SK-N-SH (cell line): ENCODE measurements around the gene TBC1D9B. TPM values are rescaled to one million over a fixed set of nuclear protein-coding genes. Genes with fewer than 3 reads are reported as not detected.

Experiments
- CTCF ChIA-PET: fragments of 300-600, 350-600 bp; formaldehyde crosslinking; extraction: SDS; loops from one replicate; lab custom pipeline; 2021; lab: Yijun Ruan, JAX
- POLR2A ChIA-PET: fragments of 350-600 bp; sonication (Branson Sonifier 250); formaldehyde crosslinking; extraction: SDS; loops from one replicate; lab custom pipeline; 2020; ENCODE audit warnings: antibody characterized with exemption, inconsistent platforms; lab: Yijun Ruan, JAX
- DNase-seq: peaks from one replicate; pipeline ENCODE4 v3.0.0; 2012
- H2AFZ ChIP-seq: fragments of 200-600 bp; sonication (generic); 2 replicates; pipeline ENCODE4 v1.8.1; 2016; ENCODE audit warnings: antibody characterized with exemption, mild to moderate bottlenecking, low read depth
- H3F3A ChIP-seq: fragments of 200-600 bp; sonication (generic); replicated peaks from 2 replicates; pipeline ENCODE3; 2016; ENCODE audit warnings: antibody characterized with exemption, mild to moderate bottlenecking; ENCODE audit not compliant: insufficient read depth
- H3K27ac ChIP-seq, 2 experiments: fragments of 200-500 bp in 1 of 2; fragments of 200-600 bp in 1 of 2; sonication (Bioruptor generic) in 1 of 2; sonication (generic), shearing (Covaris generic) in 1 of 2; 2 replicates each; pipeline versions ENCODE4 v1.5.1 to v1.6.1; 2014 to 2016; ENCODE audit warnings: low read depth in 2 of 2, inconsistent platforms in 1 of 2, low read length in 1 of 2, mild to moderate bottlenecking in 1 of 2, mixed read lengths in 1 of 2
- H3K27me3 ChIP-seq: fragments of 200-600 bp; sonication (generic), shearing (Covaris generic); 2 replicates; pipeline ENCODE4 v1.6.1; 2016; ENCODE audit warnings: mixed run types; ENCODE audit not compliant: insufficient read depth
- H3K36me3 ChIP-seq, 2 experiments: fragments of 200-500 bp in 1 of 2; fragments of 200-600 bp in 1 of 2; sonication (Bioruptor generic) in 1 of 2; sonication (generic) in 1 of 2; replicated peaks in 1 of 2; 2 replicates each; pipeline versions ENCODE3 to v1.5.1; 2014 to 2016; ENCODE audit warnings: low read length in 1 of 2, mild to moderate bottlenecking in 1 of 2; ENCODE audit not compliant: insufficient read depth in 2 of 2, control insufficient read depth in 1 of 2
- H3K4me1 ChIP-seq, 2 experiments: fragments of 200-500 bp in 1 of 2; fragments of 200-600 bp in 1 of 2; sonication (Bioruptor generic) in 1 of 2; sonication (generic), shearing (Covaris generic) in 1 of 2; 2 replicates each; pipeline versions ENCODE4 v1.5.1 to v1.6.1; 2014 to 2016; ENCODE audit warnings: low read depth in 1 of 2, low read length in 1 of 2, mixed run types in 1 of 2; ENCODE audit not compliant: insufficient read depth in 2 of 2, control insufficient read depth in 1 of 2
- H3K4me2 ChIP-seq: fragments of 200-600 bp; sonication (generic), shearing (Covaris generic); 2 replicates; pipeline ENCODE4 v1.6.1; 2017; ENCODE audit warnings: mixed run types
- H3K4me3 ChIP-seq, 2 experiments: fragments of 200-500 bp in 1 of 2; fragments of 200-600 bp in 1 of 2; sonication (Bioruptor generic) in 1 of 2; sonication (generic), shearing (Covaris generic) in 1 of 2; 2 replicates each; pipeline versions ENCODE4 v1.5.1 to v1.8.1; 2014 to 2016; ENCODE audit warnings: low read depth in 2 of 2, inconsistent platforms in 1 of 2, low read length in 1 of 2, mild to moderate bottlenecking in 1 of 2, mixed read lengths in 1 of 2, moderate library complexity in 1 of 2
- H3K79me2 ChIP-seq: fragments of 200-600 bp; sonication (generic); 2 replicates; pipeline ENCODE4 v1.8.1; 2017; ENCODE audit warnings: mild to moderate bottlenecking; ENCODE audit not compliant: insufficient read depth
- H3K9ac ChIP-seq: fragments of 200-600 bp; sonication (generic); 2 replicates; pipeline ENCODE4 v1.6.1; 2017; ENCODE audit warnings: mixed run types
- H3K9me2 ChIP-seq: fragments of 200-600 bp; sonication (generic); 2 replicates; pipeline ENCODE4 v1.6.1; 2017; ENCODE audit warnings: mixed run types
- H3K9me3 ChIP-seq: fragments of 200-600 bp; sonication (generic); 2 replicates; pipeline ENCODE4 v1.6.1; 2017; ENCODE audit warnings: mixed run types, mild to moderate bottlenecking, moderate library complexity
- H4K20me1 ChIP-seq: fragments of 200-600 bp; sonication (generic); 2 replicates; pipeline ENCODE4 v1.6.1; 2017; ENCODE audit warnings: mild to moderate bottlenecking, mixed run types; ENCODE audit not compliant: insufficient read depth
- CHD2 ChIP-seq: fragments of 150-350 bp; IDR thresholded peaks from 2 replicates; pipeline ENCODE4 v1.6.1; 2018; ENCODE audit warnings: low read length; ENCODE audit not compliant: partially characterized antibody
- CTCF ChIP-seq: fragments of 200-600 bp; sonication (generic); IDR thresholded peaks from 2 replicates; pipeline ENCODE4 v1.6.1; 2017; ENCODE audit warnings: antibody characterized with exemption, mild to moderate bottlenecking, moderate library complexity
- ELF1 ChIP-seq: IDR thresholded peaks from 2 replicates; pipeline ENCODE4 v1.4.0; 2012
- EP300 ChIP-seq, 2 experiments: IDR thresholded peaks; 2 replicates each; pipeline versions ENCODE4 v1.4.0 to v1.6.1; 2012; ENCODE audit warnings: borderline replicate concordance in 1 of 2, low read depth in 1 of 2, low read length in 1 of 2
- EZH2phosphoT487 ChIP-seq: fragments of 200-600 bp; sonication (generic); IDR thresholded peaks from 2 replicates; pipeline ENCODE4 v1.6.1; 2017; ENCODE audit warnings: low read depth, mixed run types, mild to moderate bottlenecking, antibody characterized with exemption, moderate library complexity, borderline replicate concordance
- FOSL2 ChIP-seq: IDR thresholded peaks from 2 replicates; pipeline ENCODE4 v1.4.0; 2012; ENCODE audit warnings: low read depth, mild to moderate bottlenecking, moderate library complexity, borderline replicate concordance
- FOXJ3 ChIP-seq: sonication (generic); formaldehyde crosslinking; IDR thresholded peaks from 2 replicates; pipeline ENCODE4 v1.5.1; 2020; ENCODE audit warnings: mild to moderate bottlenecking, missing genetic modification reagents
- NFIC ChIP-seq: IDR thresholded peaks from 2 replicates; pipeline ENCODE4 v1.4.0; 2012; ENCODE audit warnings: borderline replicate concordance
- PBX3 ChIP-seq: IDR thresholded peaks from 2 replicates; pipeline ENCODE4; 2012
- POLR2AphosphoS5 ChIP-seq: IDR thresholded peaks from 2 replicates; pipeline ENCODE4 v1.6.1; 2012; ENCODE audit warnings: low read depth, low read length
- RAD21 ChIP-seq: IDR thresholded peaks from 2 replicates; pipeline ENCODE4 v1.6.1; 2012; ENCODE audit warnings: mild to moderate bottlenecking, low read length
- REST ChIP-seq: IDR thresholded peaks from 2 replicates; pipeline ENCODE4 v1.6.1; 2012; ENCODE audit warnings: mild to moderate bottlenecking, low read depth, low read length, moderate library complexity
- RFX5 ChIP-seq: IDR thresholded peaks from 2 replicates; pipeline ENCODE4 v1.6.1; 2012; ENCODE audit warnings: mild to moderate bottlenecking, improper control_type of control experiment, low read length
- RXRA ChIP-seq: IDR thresholded peaks from 2 replicates; pipeline ENCODE4 v1.4.0; 2012; ENCODE audit warnings: low read depth, mild to moderate bottlenecking, borderline replicate concordance
- WGBS: methylation state at CpG from one replicate; pipeline ENCODE4 v1.1.6; 2017; ENCODE audit warnings: low lambda C conversion rate; 5-methylcytosine and 5-hydroxymethylcytosine counted together
- polyA plus RNA-seq, 3 experiments: library from polyadenylated mRNA; depleted of rRNA; stranded (reverse); fragments of >200 nt; gene quantifications; 2 replicates each; pipeline ENCODE4 v1.2.3, GENCODE V29; 2012
- TF ChIP-seq, protein P1 (sequence below): fragments of 150-350 bp; IDR thresholded peaks from 2 replicates; pipeline ENCODE4 v1.6.1; 2016; ENCODE audit warnings: mild to moderate bottlenecking, low read depth, low read length
- TF ChIP-seq, protein P2 (sequence below): fragments of 150-350 bp; IDR thresholded peaks from 2 replicates; pipeline ENCODE4 v1.6.1; 2017; ENCODE audit warnings: antibody characterized with exemption, low read length, low read depth, borderline replicate concordance

Gene TBC1D9B
- polyA plus RNA-seq, 1 of the 3 experiments (the other 2 are of a cell fraction) = 75.6 TPM

GRCh38 chr5:179955062-179955461, 47.4 kb upstream of the TBC1D9B start:
- H2AFZ ChIP-seq = no peak overlapping the region
- DNase-seq = no peak
- no peaks in the 10 kb centered on the region for H3K9me2 ChIP-seq
- H3K9me3 ChIP-seq = no peaks in the 10 kb centered on the region
- H3K27ac ChIP-seq = no peak overlapping the region
- TF ChIP-seq RXRA (no peak), REST (no peak), CTCF (no peak), EP300 (IDR thresholded peaks at IDR 0.05; ENCODE audit: borderline replicate concordance in 1 of 2, low read depth in 1 of 2, low read length in 1 of 2) (no peak), FOXJ3 (CRISPR knock-in tag) (no peak), POLR2AphosphoS5 (no peak), ELF1 (no peak), FOSL2 (no peak)
- TF ChIP-seq, protein P1, sequence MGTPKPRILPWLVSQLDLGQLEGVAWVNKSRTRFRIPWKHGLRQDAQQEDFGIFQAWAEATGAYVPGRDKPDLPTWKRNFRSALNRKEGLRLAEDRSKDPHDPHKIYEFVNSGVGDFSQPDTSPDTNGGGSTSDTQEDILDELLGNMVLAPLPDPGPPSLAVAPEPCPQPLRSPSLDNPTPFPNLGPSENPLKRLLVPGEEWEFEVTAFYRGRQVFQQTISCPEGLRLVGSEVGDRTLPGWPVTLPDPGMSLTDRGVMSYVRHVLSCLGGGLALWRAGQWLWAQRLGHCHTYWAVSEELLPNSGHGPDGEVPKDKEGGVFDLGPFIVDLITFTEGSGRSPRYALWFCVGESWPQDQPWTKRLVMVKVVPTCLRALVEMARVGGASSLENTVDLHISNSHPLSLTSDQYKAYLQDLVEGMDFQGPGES = no peak
- no peaks in the 10 kb centered on the region for H3K4me1 ChIP-seq
- H4K20me1 ChIP-seq = no peaks in the 10 kb centered on the region
- H3K9ac ChIP-seq = no peak overlapping the region
- ChIA-PET CTCF (interaction anchor here (1.7 kb wide), 1 partner anchor 84 kb away, joined by 3 read pairs; no protein-coding TSS in a partner anchor), POLR2A (no interaction called here)
- H3K79me2 ChIP-seq = no peaks in the 10 kb centered on the region
- no peak overlapping the region for H3K4me2 ChIP-seq
- no peaks in the 10 kb centered on the region for H3F3A ChIP-seq
- peaks cover 4 to 7% of the 10 kb centered on the region in 2 experiments for H3K36me3 ChIP-seq
- H3K27me3 ChIP-seq = no peaks in the 10 kb centered on the region
- WGBS = 98% methylated on average over 6 of the region's 6 CpGs
- H3K4me3 ChIP-seq = no peak overlapping the region

- Histone ChIP-seq H3K36me3 (peaks cover 4 to 7% of the 10 kb centered on the region in 2 experiments), H3K9ac (no peak overlapping the region), H3K27ac (no peak overlapping the region), H3K27me3 (no peaks in the 10 kb centered on the region), H3K9me3 (no peaks in the 10 kb centered on the region), H3K4me2 (no peak overlapping the region), H3K79me2 (no peaks in the 10 kb centered on the region), H3K4me1 (no peaks in the 10 kb centered on the region), H3K9me2 (no peaks in the 10 kb centered on the region), H3K4me3 (no peak overlapping the region), H2AFZ (no peak overlapping the region), H3F3A (no peaks in the 10 kb centered on the region), H4K20me1 (no peaks in the 10 kb centered on the region)
- ChIA-PET CTCF (no interaction called here), POLR2A (no interaction called here)
- no peak for DNase-seq
- 93% methylated on average over 6 of the region's 6 CpGs for WGBS
- no peak for TF ChIP-seq PBX3
- TF ChIP-seq CTCF = no peak
- no peak for TF ChIP-seq EZH2phosphoT487
- TF ChIP-seq RXRA = no peak
- no peak for TF ChIP-seq RFX5
- TF ChIP-seq, protein P2, sequence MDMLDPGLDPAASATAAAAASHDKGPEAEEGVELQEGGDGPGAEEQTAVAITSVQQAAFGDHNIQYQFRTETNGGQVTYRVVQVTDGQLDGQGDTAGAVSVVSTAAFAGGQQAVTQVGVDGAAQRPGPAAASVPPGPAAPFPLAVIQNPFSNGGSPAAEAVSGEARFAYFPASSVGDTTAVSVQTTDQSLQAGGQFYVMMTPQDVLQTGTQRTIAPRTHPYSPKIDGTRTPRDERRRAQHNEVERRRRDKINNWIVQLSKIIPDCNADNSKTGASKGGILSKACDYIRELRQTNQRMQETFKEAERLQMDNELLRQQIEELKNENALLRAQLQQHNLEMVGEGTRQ = no peak
- no peak for TF ChIP-seq RAD21
- TF ChIP-seq NFIC = no peak
- TF ChIP-seq CHD2 = no peak
Measured at GRCh38 chr5:179954434-179954833, 46.7 kb upstream of the TBC1D9B start.
